Cardiac fibroblast (primary cell): ENCODE data around the gene ZFYVE28.
A peak's percentile ranks its signal among the peaks of the same experiment; 100 is the strongest.

Source experiments
- DNase-seq, 2 donors: peaks; one replicate each; pipeline versions ENCODE4 v3.0.0 to v3.0.0-alpha.2; 2010; ENCODE audit warnings: low read depth in 2 of 2
- H3K4me3 ChIP-seq, 2 donors: replicated peaks in 1 of 2; 1 replicate in 1 of 2; 2 replicates in 1 of 2; pipeline ENCODE4 v1.5.1; 2011; ENCODE audit warnings: low read depth in 2 of 2, low read length in 2 of 2, mild to moderate bottlenecking in 2 of 2, moderate library complexity in 1 of 2
- TF ChIP-seq, protein P1 (sequence below): IDR thresholded peaks from one replicate; pipeline ENCODE4 v1.5.1; 2011; ENCODE audit warnings: low read depth, mild to moderate bottlenecking, low read length, inconsistent platforms

The ZFYVE28 gene

DNA sequence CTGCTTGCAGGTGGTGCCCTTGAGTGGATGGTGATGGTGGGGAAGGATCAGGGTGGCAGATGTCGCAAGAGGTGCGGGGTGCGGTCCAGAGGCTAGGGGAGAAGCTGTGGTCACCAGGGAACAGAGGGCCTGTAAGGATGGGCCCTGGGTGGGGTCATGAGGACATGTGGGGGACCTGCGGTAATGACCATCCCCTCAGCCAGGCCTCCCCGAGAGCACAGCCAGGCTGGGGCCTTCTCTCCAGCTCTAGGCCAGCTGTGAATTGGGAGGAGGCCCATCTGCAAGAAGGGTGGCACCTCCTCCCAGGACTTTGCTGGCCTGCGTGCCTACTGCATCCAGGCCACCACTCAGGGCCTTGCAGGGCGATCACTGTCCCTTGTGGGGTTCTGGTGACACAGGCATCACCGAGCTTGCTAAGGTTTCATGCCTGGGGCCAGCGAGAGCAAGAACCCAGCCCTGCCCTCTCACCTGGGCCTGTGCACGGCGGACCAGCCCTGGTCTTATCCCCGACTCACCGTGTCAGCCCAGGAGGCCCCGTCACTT, 122.5 kb downstream of the ZFYVE28 start:
- TF ChIP-seq, protein P1, sequence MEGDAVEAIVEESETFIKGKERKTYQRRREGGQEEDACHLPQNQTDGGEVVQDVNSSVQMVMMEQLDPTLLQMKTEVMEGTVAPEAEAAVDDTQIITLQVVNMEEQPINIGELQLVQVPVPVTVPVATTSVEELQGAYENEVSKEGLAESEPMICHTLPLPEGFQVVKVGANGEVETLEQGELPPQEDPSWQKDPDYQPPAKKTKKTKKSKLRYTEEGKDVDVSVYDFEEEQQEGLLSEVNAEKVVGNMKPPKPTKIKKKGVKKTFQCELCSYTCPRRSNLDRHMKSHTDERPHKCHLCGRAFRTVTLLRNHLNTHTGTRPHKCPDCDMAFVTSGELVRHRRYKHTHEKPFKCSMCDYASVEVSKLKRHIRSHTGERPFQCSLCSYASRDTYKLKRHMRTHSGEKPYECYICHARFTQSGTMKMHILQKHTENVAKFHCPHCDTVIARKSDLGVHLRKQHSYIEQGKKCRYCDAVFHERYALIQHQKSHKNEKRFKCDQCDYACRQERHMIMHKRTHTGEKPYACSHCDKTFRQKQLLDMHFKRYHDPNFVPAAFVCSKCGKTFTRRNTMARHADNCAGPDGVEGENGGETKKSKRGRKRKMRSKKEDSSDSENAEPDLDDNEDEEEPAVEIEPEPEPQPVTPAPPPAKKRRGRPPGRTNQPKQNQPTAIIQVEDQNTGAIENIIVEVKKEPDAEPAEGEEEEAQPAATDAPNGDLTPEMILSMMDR, result no peak
- DNase-seq, result no peak
- no peak overlapping the region for H3K4me3 ChIP-seq

DNA sequence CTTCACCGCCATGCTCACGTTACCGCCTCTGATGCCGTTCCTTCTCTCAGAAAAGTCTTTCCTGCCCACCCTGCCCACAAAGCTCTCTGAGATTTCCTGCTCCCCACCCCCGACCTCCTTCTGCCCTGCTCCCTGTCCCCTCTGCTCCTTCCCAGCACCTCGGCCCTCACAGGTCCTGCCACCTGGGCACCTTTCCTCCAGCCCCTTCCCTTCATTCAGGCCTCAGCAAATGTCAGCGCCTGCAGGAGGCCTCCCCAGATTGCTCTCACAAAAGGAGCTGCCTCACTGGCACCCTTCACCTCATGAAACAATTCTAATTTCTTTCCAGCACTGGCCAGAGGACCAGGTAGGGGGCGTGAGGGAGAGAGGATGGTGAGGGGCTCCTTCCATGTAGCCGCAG, 122.9 kb downstream of the ZFYVE28 start:
- H3K4me3 ChIP-seq, result no peak overlapping the region
- no peak for DNase-seq
- TF ChIP-seq, protein P1, result no peak

DNA sequence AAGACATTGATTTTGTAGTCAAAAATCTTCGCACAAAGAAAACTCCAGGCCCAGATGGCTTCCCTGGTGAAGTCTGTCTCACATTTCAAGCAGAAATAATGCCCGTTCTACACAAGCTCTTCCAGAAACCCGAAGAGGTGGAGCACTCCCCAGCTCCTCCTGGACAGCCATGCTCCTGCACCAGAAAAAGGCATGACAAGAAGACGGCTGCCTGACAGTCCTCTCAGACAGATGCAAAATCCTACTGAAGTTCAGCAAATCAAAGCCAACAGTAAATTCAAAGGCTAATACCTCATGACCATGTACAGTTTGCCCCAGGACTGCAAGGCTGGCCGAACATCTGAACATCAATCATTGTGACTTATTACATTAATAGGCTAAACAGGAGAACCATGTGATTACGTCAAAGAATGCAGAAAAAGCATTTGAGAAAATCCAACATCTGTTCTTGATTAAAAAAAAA, 125.8 kb downstream of the ZFYVE28 start:
- H3K4me3 ChIP-seq, result no peak overlapping the region
- TF ChIP-seq, protein P1, result no peak
- peak; percentile 25 to 45 for DNase-seq

DNA sequence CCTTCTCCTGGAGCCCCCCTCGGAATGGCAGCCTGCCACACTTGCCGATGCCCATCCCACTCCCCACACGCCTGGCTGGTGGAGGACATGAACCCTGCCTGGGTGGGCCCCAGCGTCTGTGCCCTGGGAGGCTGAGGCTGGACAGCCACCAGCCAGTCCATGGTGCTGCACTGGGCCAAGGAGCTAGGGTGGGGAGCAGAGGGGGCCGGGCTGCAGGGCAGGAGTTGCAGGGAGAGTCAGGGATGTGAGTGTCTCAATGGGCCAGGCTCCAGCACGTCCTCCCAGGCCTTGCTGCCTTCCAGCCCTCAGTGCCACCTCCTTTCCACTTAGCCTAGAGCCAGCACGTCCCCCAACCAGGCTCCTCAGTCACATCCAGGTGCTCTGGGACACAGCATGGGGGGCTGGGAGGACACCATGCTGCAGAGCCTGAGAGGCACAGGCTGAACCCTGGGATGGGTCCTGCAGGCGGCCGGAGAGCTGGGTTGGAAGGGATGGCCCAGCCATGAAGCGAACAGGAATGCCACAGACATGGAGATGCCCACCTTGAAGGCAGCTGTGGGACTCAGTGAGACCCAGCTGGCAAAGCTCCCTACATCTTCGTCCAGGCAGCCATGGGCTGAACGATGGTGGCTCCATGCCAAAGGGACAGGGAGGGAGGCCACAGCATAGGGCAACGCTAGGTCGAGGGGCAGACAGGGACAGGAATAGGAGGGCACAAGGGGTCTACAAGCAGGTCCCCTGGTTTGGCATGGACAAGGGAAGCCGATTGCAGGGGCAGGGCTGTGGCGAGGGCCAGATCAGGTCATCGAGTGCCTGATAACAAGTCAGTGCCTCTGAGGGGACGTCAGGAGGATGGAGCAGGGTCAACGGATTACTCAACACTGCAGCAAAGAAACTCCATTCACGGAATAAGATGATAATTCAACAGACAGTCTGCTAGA, 126.5 kb downstream of the ZFYVE28 start:
- DNase-seq, result no peak
- H3K4me3 ChIP-seq, result no peak overlapping the region
- TF ChIP-seq, protein P1, result no peak

DNA sequence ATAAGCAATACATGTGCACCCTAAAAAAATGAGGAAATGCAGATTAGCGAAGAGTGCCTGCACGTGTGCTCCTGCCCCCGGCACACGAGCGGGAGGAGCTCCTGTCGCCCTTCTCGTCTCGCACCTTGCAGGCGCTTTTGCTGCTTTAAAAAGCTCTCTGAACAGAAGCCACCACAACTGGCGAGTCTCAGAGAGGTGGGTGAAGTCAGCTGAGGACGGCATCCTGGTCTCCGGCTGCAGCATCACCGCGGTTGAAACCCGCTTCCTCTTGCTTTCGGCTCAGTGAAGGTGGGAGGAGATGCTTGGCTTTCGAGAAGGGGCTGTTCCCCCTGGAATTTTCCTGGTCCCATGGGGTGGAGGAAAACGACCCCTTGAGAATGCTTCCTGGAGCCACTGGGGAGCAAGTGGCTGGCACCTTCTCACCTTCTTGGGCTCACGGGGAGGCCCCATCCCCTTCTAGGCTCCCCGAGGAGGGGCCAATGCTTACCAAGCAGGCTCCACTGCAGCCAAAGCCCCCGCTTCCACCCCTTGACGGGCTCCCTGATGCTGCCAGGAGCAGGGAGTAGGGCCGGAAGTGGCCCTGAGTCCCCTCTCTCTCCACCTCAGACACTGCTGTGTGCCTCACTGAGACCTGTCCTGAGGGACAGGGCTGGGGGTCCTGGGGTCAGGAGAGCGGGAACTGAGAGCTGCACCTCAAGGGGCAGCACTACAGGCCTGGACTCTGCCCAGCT, 127.3 kb downstream of the ZFYVE28 start:
- no peak for DNase-seq
- no peak overlapping the region for H3K4me3 ChIP-seq
- TF ChIP-seq, protein P1, result no peak

DNA sequence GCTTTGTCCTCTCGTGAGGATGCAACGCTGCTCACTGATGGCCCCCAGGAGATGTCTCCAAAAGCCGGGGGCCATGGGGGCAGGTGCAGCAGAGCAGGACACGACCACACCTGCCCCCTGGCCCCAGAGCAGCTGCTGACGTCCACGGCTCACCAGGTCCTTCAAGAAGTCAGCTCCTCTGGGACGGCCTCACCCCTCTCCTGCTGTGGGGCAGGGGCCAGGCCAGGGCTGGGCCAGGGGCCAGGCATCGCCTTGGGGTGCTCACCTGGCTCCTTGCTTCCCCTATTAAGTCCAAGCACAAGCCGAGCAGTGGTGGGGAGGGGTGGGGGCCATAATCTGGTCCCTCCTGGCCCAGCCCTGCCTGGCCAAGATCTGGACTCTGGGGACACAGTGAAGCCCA, 128.0 kb downstream of the ZFYVE28 start:
- TF ChIP-seq, protein P1, result no peak
- no peak overlapping the region for H3K4me3 ChIP-seq
- DNase-seq, result no peak
